Progenitor cell of endocrine pancreas (in vitro differentiated cells): ENCODE data around the gene MRPS26. TPM values are rescaled to one million over a fixed set of nuclear protein-coding genes. Genes with fewer than 3 reads are reported as not detected.

ENCODE experiments used
- DNase-seq: peaks from one replicate; pipeline ENCODE4 v3.0.0; 2021; ENCODE audit warnings: low spot score; ENCODE audit not compliant: unreplicated experiment
- H3K27ac Mint-ChIP-seq: 2 replicates; pipeline ENCODE4 v1.8.0; 2021; ENCODE audit warnings: mild to moderate bottlenecking, moderate library complexity, mixed read lengths
- H3K27me3 Mint-ChIP-seq: 2 replicates; pipeline ENCODE4 v1.8.0; 2021; ENCODE audit warnings: mixed read lengths
- H3K36me3 Mint-ChIP-seq: 2 replicates; pipeline ENCODE4 v1.8.0; 2022; ENCODE audit warnings: mixed read lengths; ENCODE audit not compliant: insufficient read depth
- H3K4me1 Mint-ChIP-seq: 2 replicates; pipeline ENCODE4 v1.8.0; 2021; ENCODE audit warnings: low read depth, mixed read lengths
- H3K4me3 Mint-ChIP-seq: 2 replicates; pipeline ENCODE4 v1.8.0; 2021; ENCODE audit warnings: low read depth, mild to moderate bottlenecking, moderate library complexity, mixed read lengths
- H3K9me3 Mint-ChIP-seq: 2 replicates; pipeline ENCODE4 v1.8.0; 2021; ENCODE audit warnings: low read depth, mixed read lengths
- CTCF ChIP-seq: fragments of 200-600 bp; sonication (generic); IDR thresholded peaks from one replicate; pipeline ENCODE4 v1.5.0; 2021; ENCODE audit warnings: antibody characterized with exemption, mild to moderate bottlenecking; ENCODE audit not compliant: unreplicated experiment
- total RNA-seq: library from RNA; stranded (reverse); gene quantifications from 2 replicates; pipeline ENCODE4 v1.2.1, GENCODE V29; 2021

The MRPS26 gene
- total RNA-seq, 1 donor from 2014 or later = 74.3 TPM

GRCh38 chr20:3042625-3043024, 3.2 kb upstream of the MRPS26 start:
- Mint-ChIP-seq H3K9me3 (no peaks in the 10 kb centered on the region), H3K4me3 (peak overlapping the region; percentile 63), H3K27ac (peak overlapping the region; percentile 94), H3K27me3 (no peaks in the 10 kb centered on the region), H3K4me1 (peaks cover 28% of the 10 kb centered on the region), H3K36me3 (peaks cover 17% of the 10 kb centered on the region)
- TF ChIP-seq CTCF = no peak
- no peak for DNase-seq

GRCh38 chr20:3043322-3043721, 2.5 kb upstream of the MRPS26 start, which contains the start of gene GNRH2:
TSS of gene GNRH2 (plus strand) at chr20:3043622. CDS start at chr20:3044415, 793 bp downstream.
- no peak for TF ChIP-seq CTCF

GRCh38 chr20:3044336-3044965, 1.4 kb upstream of the MRPS26 start:
- no peaks in the 10 kb centered on the region for H3K9me3 Mint-ChIP-seq
- H3K27me3 Mint-ChIP-seq = no peaks in the 10 kb centered on the region
- no peak overlapping the region for H3K27ac Mint-ChIP-seq
- DNase-seq = no peak
- peaks cover 28% of the 10 kb centered on the region for H3K4me1 Mint-ChIP-seq
- peaks cover 16% of the 10 kb centered on the region for H3K36me3 Mint-ChIP-seq
- peak overlapping the region; percentile 78 for H3K4me3 Mint-ChIP-seq
- no peak for TF ChIP-seq CTCF

More at GRCh38 chr20:3043322-3043721, 2.5 kb upstream of the MRPS26 start, which contains the start of gene GNRH2:
- Mint-ChIP-seq H3K4me1 (peaks cover 28% of the 10 kb centered on the region), H3K27me3 (no peaks in the 10 kb centered on the region), H3K27ac (peak within 1 kb of the TSS; percentile 94), H3K9me3 (no peaks in the 10 kb centered on the region), H3K4me3 (peak within 1 kb of the TSS; percentile 63), H3K36me3 (peaks cover 18% of the 10 kb centered on the region)
- DNase-seq = no peak

GRCh38 chr20:3045042-3045815, 623 bp upstream of the MRPS26 start:
- Mint-ChIP-seq H3K4me1 (peaks cover 28% of the 10 kb centered on the region), H3K9me3 (no peaks in the 10 kb centered on the region), H3K27ac (peak overlapping the region; percentile 71), H3K27me3 (no peaks in the 10 kb centered on the region), H3K4me3 (peak overlapping the region; percentile 78), H3K36me3 (peaks cover 15% of the 10 kb centered on the region)
- DNase-seq = no peak
- TF ChIP-seq CTCF = no peak

GRCh38 chr20:3046677-3047462, 1.0 kb downstream of the MRPS26 start:
- Mint-ChIP-seq H3K9me3 (no peaks in the 10 kb centered on the region), H3K27ac (peak overlapping the region; percentile 91), H3K4me3 (peak overlapping the region; percentile 89), H3K27me3 (no peaks in the 10 kb centered on the region), H3K36me3 (peaks cover 14% of the 10 kb centered on the region), H3K4me1 (peaks cover 23% of the 10 kb centered on the region)
- TF ChIP-seq CTCF = no peak
- DNase-seq = peak; percentile 22
